GM12801 (cell line): ENCODE measurements around the gene GARIN5A.

Source experiments
- CTCF ChIP-seq: IDR thresholded peaks from one replicate; pipeline ENCODE4 v1.5.1; 2011; ENCODE audit warnings: control low read depth; ENCODE audit not compliant: insufficient read length; ENCODE audit errors: extremely low read depth

GARIN5A gene

GRCh38 chr19:50459638-50460037, 17.0 kb downstream of the GARIN5A start:
- no peak for TF ChIP-seq CTCF

DNA sequence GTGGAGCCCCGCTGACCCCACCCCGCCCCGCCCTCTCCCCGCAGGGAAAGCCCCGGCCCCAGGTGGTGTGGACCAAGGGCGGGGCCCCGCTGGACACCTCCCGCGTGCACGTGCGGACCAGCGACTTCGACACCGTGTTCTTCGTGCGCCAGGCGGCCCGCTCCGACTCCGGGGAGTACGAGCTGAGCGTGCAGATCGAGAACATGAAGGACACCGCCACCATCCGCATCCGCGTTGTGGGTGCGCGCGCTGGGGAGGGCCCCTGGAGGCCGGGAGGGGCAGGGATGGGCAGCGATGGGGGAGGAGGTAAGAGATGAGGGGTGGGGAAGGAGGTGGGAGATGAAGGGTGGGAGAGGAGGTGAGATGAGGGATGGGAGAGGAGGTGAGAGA, 17.6 kb downstream of the GARIN5A start:
- no peak for TF ChIP-seq CTCF

DNA sequence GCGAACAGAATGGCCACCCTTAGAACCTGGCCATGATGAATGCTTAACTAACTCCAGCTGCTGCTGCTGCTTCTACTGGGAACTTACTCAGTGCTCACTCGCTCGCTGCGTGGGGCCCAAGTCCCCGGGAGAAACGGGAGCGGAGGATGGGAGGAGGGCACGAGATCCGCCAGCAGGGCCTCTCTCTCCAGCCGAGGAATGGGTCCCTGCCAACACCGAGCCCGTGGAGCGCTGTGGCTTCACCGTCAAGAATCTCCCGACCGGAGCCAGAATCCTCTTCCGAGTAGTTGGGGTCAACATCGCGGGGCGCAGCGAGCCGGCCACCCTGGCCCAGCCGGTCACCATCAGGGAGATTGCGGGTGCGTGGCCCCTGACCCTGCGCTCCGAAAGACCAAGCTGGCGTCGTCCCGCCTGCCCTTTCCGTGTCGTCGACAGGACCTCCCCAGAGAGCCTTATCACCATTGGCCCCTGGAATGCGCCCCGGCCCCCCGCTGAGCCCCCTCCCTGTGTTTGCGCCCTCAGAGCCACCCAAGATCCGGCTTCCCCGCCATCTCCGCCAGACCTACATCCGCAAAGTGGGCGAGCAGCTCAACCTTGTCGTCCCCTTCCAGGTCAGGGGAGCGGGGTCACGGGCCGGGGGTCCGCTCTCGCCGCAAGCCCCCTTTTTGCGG, 18.1 kb downstream of the GARIN5A start:
- TF ChIP-seq CTCF: no peak

- TF ChIP-seq CTCF: no peak
Observed at GRCh38 chr19:50457300-50457699, 19.3 kb downstream of the GARIN5A start.

- TF ChIP-seq CTCF: no peak
Observed at GRCh38 chr19:50455992-50456391, 20.7 kb downstream of the GARIN5A start.

GRCh38 chr19:50453243-50453642, 23.4 kb downstream of the GARIN5A start:
- no peak for TF ChIP-seq CTCF

DNA sequence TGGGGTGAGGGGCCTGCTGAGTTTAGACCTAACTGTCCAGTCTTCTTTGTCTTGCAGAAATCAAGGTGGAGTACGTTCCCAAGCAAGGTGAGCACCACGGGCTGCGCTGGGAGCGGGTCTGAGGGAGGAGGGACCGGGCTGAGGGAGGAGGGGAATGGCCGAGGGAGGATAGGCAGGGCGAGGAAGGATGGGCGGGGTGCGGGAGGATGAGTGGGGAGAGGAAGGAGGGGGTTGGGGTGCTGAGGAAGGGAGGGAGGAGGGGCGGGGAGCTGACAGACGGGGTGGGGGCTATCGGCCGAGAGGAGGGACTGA, 25.5 kb downstream of the GARIN5A start:
- no peak for TF ChIP-seq CTCF
